WTC11 (cell line): ENCODE results near the gene VWDE. TPM values are rescaled to one million over a fixed set of nuclear protein-coding genes. Genes with fewer than 3 reads are reported as not detected.

Experiments used
- ATAC-seq: fragments of 200-7000 bp; cut with Tn5 transposase; 2 replicates; pipeline ENCODE4 v1.10.0; 2021; ENCODE audit warnings: mild to moderate bottlenecking, moderate library complexity
- CTCF ChIA-PET: fragments of 300-600 bp; sonication (Branson Sonifier 250); formaldehyde crosslinking; loops from one replicate; lab custom pipeline; 2021; ENCODE audit warnings: antibody characterized with exemption; lab: Charles Lee
- POLR2A ChIA-PET: fragments of 350-600 bp; sonication (Branson Sonifier 250); formaldehyde crosslinking; loops from one replicate; lab custom pipeline; 2021; ENCODE audit warnings: antibody characterized with exemption; lab: Charles Lee
- DNase-seq: peaks from one replicate; pipeline ENCODE4 v3.0.0; 2021; ENCODE audit warnings: low spot score
- H3K27ac Mint-ChIP-seq: 2 replicates; pipeline ENCODE4 v1.8.0; 2021; ENCODE audit warnings: mixed read lengths
- H3K27me3 Mint-ChIP-seq: 2 replicates; pipeline ENCODE4 v1.8.0; 2021; ENCODE audit warnings: low read depth, mild to moderate bottlenecking, moderate library complexity, mixed read lengths
- H3K36me3 Mint-ChIP-seq: 2 replicates; pipeline ENCODE4 v1.8.0; 2021; ENCODE audit warnings: mixed read lengths
- H3K4me1 Mint-ChIP-seq: 2 replicates; pipeline ENCODE4 v1.8.0; 2022; ENCODE audit warnings: mixed read lengths
- H3K4me3 Mint-ChIP-seq: 2 replicates; pipeline ENCODE4 v1.8.0; 2021; ENCODE audit warnings: mild to moderate bottlenecking, moderate library complexity, mixed read lengths
- H3K9me3 Mint-ChIP-seq: 2 replicates; pipeline ENCODE4 v1.8.0; 2021; ENCODE audit warnings: mixed read lengths
- AFF4 ChIP-seq: sonication (generic); formaldehyde crosslinking; IDR thresholded peaks from 2 replicates; pipeline ENCODE4 v1.8.1; 2023; ENCODE audit warnings: mild to moderate bottlenecking, missing genetic modification reagents, borderline replicate concordance
- CREB1 ChIP-seq: sonication (generic); formaldehyde crosslinking; IDR thresholded peaks from 2 replicates; pipeline ENCODE4 v1.8.0; 2023; ENCODE audit warnings: mild to moderate bottlenecking, missing genetic modification reagents
- EMX1 ChIP-seq: fragments of 250-450 bp; sonication (Bioruptor Pico); IDR thresholded peaks from 2 replicates; pipeline ENCODE4 v1.8.0; 2021; ENCODE audit warnings: mild to moderate bottlenecking
- ESRRA ChIP-seq: sonication (generic); formaldehyde crosslinking; IDR thresholded peaks from 2 replicates; pipeline ENCODE4 v1.8.1; 2022; ENCODE audit warnings: mild to moderate bottlenecking, missing genetic modification reagents, borderline replicate concordance
- FOXK1 ChIP-seq: sonication (generic); formaldehyde crosslinking; IDR thresholded peaks from 2 replicates; pipeline ENCODE4 v1.8.0; 2022; ENCODE audit warnings: mild to moderate bottlenecking, moderate library complexity, missing genetic modification reagents
- GTF2I ChIP-seq: fragments of 250-450 bp; sonication (Bioruptor Pico); conservative IDR thresholded peaks from 2 replicates; pipeline ENCODE4 v1.4.0; 2021; ENCODE audit warnings: mild to moderate bottlenecking
- HMGXB4 ChIP-seq: sonication (generic); formaldehyde crosslinking; IDR thresholded peaks from 2 replicates; pipeline ENCODE4 v1.8.1; 2023; ENCODE audit warnings: mild to moderate bottlenecking, moderate library complexity, missing genetic modification reagents
- IRF2 ChIP-seq: sonication (generic); formaldehyde crosslinking; IDR thresholded peaks from 2 replicates; pipeline ENCODE4 v1.8.0; 2022; ENCODE audit warnings: low read depth, missing genetic modification reagents, borderline replicate concordance
- MAX ChIP-seq: sonication (generic); formaldehyde crosslinking; IDR thresholded peaks from 2 replicates; pipeline ENCODE4 v1.8.0; 2022; ENCODE audit warnings: mild to moderate bottlenecking, missing genetic modification reagents
- MLX ChIP-seq: sonication (generic); formaldehyde crosslinking; IDR thresholded peaks from 2 replicates; pipeline ENCODE4 v1.8.1; 2023; ENCODE audit warnings: mild to moderate bottlenecking, missing genetic modification reagents, moderate library complexity
- NFE2L1 ChIP-seq: sonication (generic); formaldehyde crosslinking; IDR thresholded peaks from 2 replicates; pipeline ENCODE4 v1.8.1; 2023; ENCODE audit warnings: missing genetic modification reagents
- SOX15 ChIP-seq: fragments of 250-450 bp; sonication (Bioruptor Pico); IDR thresholded peaks from 2 replicates; pipeline ENCODE4 v1.9.0; 2021; ENCODE audit warnings: mild to moderate bottlenecking
- SP1 ChIP-seq: sonication (generic); formaldehyde crosslinking; conservative IDR thresholded peaks from 2 replicates; pipeline ENCODE4 v1.8.1; 2022; ENCODE audit warnings: missing genetic modification reagents
- TEAD1 ChIP-seq: sonication (generic); formaldehyde crosslinking; IDR thresholded peaks from 2 replicates; pipeline ENCODE4 v1.8.0; 2022; ENCODE audit warnings: mild to moderate bottlenecking, missing genetic modification reagents
- USF1 ChIP-seq: sonication (generic); formaldehyde crosslinking; IDR thresholded peaks from 2 replicates; pipeline ENCODE4 v1.8.0; 2022; ENCODE audit warnings: mild to moderate bottlenecking, missing genetic modification reagents
- USF2 ChIP-seq: sonication (generic); formaldehyde crosslinking; IDR thresholded peaks from 2 replicates; pipeline ENCODE4 v1.8.1; 2023; ENCODE audit warnings: mild to moderate bottlenecking, missing genetic modification reagents, moderate library complexity
- ZMAT4 ChIP-seq: fragments of 250-450 bp; sonication (Bioruptor Pico); IDR thresholded peaks from 2 replicates; pipeline ENCODE4 v1.9.0; 2021; ENCODE audit warnings: mild to moderate bottlenecking
- ZNF219 ChIP-seq: sonication (generic); formaldehyde crosslinking; IDR thresholded peaks from 2 replicates; pipeline ENCODE4 v1.8.0; 2023; ENCODE audit warnings: missing genetic modification reagents, mild to moderate bottlenecking, borderline replicate concordance
- total RNA-seq: library from RNA; stranded (reverse); gene quantifications from 3 replicates; pipeline ENCODE4 v1.2.3, GENCODE V29; 2021

Gene VWDE
- total RNA-seq, 1 experiment from 2014 or later: 21.0 TPM

GRCh38 chr7:12423997-12424745 lies 20.5 kb upstream of the VWDE start:
- Mint-ChIP-seq H3K9me3 (peaks cover 21% of the 10 kb centered on the region), H3K4me3 (peak overlapping the region; percentile 53), H3K27ac (peak overlapping the region; percentile 98), H3K4me1 (peaks cover 39% of the 10 kb centered on the region), H3K27me3 (no peaks in the 10 kb centered on the region)
- DNase-seq: peak; percentile 80
- POLR2A ChIA-PET: interaction anchor here (1.2 to 2.0 kb wide), 2 partner anchors 10 to 20 kb away, joined by 3 to 10 read pairs; partner anchors contain the start of gene VWDE
- TF ChIP-seq CREB1 (CRISPR knock-in tag) (no peak), NFE2L1 (0 out of 2 replicates have a peak, but pooled peaks have one; percentile 33), SP1 (CRISPR knock-in tag) (peak; percentile 57; the same call in 1 of the 2 replicates), EMX1 (no peak), AFF4 (CRISPR knock-in tag) (no peak; the same call in 1 of the 2 replicates), ZMAT4 (CRISPR knock-in tag) (no peak), USF2 (CRISPR knock-in tag) (peak; percentile 71), IRF2 (no peak), GTF2I (CRISPR knock-in tag) (no peak), ZNF219 (no peak), FOXK1 (CRISPR knock-in tag) (peak; percentile 46; the same call in 1 of the 2 replicates), TEAD1 (CRISPR knock-in tag) (0 out of 2 replicates have a peak, but pooled peaks have one; percentile 15), SOX15 (no peak), MAX (CRISPR knock-in tag) (peak; percentile 94), USF1 (CRISPR knock-in tag) (peak; percentile 45), HMGXB4 (CRISPR knock-in tag) (no peak), MLX (CRISPR knock-in tag) (no peak), ESRRA (CRISPR knock-in tag) (no peak)
- TF ChIP-seq, all 79 proteins: peak for 7
- H3K36me3 Mint-ChIP-seq: peaks cover 29% of the 10 kb centered on the region
- ATAC-seq: peak; percentile 97
- CTCF ChIA-PET: interaction anchor here (0.8 to 1.9 kb wide), 6 partner anchors 9 to 70 kb away, joined by 3 to 7 read pairs (median 6); partner anchors contain the start of gene VWDE
